ENCODE measurements around the gene MRPS23. TPM values are rescaled to one million over a fixed set of nuclear protein-coding genes. Genes with fewer than 3 reads are reported as not detected.

MRPS23 gene
- total and polyA plus RNA-seq, 2 of the 13 experiments (the other 11 are each of a cell fraction or from before 2014, with no cell fraction given), result 63.2 to 181 TPM

DNA sequence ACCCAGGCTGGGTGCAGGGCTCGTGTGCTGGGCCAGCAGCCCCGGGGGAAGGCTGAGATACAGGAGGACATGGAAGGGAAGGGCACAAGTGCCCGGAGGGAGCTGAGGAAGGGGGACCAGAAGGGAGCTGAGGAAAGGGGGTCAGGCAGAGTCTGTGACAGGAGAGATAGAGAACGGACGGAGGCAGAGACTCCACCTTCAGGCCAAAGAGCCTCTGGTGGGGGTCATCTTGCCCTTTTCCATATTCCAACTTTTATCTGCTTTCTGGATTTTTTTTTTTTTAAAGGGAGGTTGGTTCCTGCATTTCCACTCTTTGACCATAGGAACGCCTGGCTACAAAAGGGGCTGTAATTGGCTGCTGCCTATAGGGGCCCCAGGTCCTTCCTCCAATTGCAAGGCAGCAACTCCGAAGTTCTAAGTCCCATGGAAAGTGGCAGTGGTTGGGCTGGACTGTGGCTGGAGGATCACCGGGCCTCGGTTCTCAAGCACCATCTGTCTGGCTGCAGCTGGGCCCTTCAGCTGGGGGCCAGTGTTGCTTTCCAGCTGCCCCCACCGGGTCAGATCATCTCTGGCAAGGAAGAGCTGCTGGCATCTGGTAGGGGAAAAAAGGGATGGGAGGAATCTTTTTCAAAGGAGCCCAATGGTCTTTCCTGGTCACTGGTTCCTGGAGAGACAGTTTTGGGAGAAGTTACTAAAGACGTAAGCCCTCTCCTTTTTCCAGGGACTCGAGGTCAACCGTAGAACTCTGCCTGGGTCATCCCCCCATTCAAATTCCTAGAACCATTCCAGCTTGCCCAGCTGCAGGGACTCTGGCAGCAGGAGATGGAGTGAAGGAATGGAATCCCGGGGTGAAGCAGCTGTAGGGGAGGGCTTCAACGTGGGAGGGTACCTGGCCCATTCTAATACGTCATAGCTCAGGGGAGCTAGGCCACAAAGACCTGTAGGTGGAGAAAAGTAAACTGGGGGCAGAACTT is 13.1 kb upstream of the MRPS23 start (continued):
- TF ChIP-seq, protein P1, sequence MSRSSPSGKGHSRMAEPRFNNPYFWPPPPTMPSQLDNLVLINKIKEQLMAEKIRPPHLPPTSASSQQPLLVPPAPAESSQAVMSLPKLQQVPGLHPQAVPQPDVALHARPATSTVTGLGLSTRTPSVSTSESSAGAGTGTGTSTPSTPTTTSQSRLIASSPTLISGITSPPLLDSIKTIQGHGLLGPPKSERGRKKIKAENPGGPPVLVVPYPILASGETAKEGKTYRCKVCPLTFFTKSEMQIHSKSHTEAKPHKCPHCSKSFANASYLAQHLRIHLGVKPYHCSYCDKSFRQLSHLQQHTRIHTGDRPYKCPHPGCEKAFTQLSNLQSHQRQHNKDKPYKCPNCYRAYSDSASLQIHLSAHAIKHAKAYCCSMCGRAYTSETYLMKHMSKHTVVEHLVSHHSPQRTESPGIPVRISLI (CRISPR knock-in tag; IDR thresholded peaks at IDR 0.05; ENCODE audit: borderline replicate concordance), result peak; percentile 94
- TF ChIP-seq ATAD3A (CRISPR knock-in tag; IDR thresholded peaks at IDR 0.05), result no peak
- TF ChIP-seq MTA3 (CRISPR knock-in tag; IDR thresholded peaks at IDR 0.05), result no peak
- TF ChIP-seq, protein P2, sequence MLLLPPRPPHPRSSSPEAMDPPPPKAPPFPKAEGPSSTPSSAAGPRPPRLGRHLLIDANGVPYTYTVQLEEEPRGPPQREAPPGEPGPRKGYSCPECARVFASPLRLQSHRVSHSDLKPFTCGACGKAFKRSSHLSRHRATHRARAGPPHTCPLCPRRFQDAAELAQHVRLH (CRISPR knock-in tag; IDR thresholded peaks at IDR 0.05; ENCODE audit: borderline replicate concordance, low read depth), result 0 out of 2 replicates have a peak, but pooled peaks have one; percentile 0
- peak; percentile 91 for TF ChIP-seq TAF1 (CRISPR knock-in tag; IDR thresholded peaks at IDR 0.05)
- TF ChIP-seq, protein P3, sequence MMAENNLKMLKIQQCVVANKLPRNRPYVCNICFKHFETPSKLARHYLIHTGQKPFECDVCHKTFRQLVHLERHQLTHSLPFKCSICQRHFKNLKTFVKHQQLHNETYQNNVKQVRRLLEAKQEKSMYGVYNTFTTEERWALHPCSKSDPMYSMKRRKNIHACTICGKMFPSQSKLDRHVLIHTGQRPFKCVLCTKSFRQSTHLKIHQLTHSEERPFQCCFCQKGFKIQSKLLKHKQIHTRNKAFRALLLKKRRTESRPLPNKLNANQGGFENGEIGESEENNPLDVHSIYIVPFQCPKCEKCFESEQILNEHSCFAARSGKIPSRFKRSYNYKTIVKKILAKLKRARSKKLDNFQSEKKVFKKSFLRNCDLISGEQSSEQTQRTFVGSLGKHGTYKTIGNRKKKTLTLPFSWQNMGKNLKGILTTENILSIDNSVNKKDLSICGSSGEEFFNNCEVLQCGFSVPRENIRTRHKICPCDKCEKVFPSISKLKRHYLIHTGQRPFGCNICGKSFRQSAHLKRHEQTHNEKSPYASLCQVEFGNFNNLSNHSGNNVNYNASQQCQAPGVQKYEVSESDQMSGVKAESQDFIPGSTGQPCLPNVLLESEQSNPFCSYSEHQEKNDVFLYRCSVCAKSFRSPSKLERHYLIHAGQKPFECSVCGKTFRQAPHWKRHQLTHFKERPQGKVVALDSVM (CRISPR knock-in tag; IDR thresholded peaks at IDR 0.05), result no peak
- TF ChIP-seq, protein P4, sequence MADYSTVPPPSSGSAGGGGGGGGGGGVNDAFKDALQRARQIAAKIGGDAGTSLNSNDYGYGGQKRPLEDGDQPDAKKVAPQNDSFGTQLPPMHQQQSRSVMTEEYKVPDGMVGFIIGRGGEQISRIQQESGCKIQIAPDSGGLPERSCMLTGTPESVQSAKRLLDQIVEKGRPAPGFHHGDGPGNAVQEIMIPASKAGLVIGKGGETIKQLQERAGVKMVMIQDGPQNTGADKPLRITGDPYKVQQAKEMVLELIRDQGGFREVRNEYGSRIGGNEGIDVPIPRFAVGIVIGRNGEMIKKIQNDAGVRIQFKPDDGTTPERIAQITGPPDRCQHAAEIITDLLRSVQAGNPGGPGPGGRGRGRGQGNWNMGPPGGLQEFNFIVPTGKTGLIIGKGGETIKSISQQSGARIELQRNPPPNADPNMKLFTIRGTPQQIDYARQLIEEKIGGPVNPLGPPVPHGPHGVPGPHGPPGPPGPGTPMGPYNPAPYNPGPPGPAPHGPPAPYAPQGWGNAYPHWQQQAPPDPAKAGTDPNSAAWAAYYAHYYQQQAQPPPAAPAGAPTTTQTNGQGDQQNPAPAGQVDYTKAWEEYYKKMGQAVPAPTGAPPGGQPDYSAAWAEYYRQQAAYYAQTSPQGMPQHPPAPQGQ (CRISPR knock-in tag; IDR thresholded peaks at IDR 0.05; ENCODE audit: borderline replicate concordance), result no peak
- no peak for TF ChIP-seq ZNF7 (CRISPR knock-in tag; IDR thresholded peaks at IDR 0.05)
- TF ChIP-seq, protein P5, sequence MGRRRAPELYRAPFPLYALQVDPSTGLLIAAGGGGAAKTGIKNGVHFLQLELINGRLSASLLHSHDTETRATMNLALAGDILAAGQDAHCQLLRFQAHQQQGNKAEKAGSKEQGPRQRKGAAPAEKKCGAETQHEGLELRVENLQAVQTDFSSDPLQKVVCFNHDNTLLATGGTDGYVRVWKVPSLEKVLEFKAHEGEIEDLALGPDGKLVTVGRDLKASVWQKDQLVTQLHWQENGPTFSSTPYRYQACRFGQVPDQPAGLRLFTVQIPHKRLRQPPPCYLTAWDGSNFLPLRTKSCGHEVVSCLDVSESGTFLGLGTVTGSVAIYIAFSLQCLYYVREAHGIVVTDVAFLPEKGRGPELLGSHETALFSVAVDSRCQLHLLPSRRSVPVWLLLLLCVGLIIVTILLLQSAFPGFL (CRISPR knock-in tag; IDR thresholded peaks at IDR 0.05), result no peak
- TF ChIP-seq ZNF562 (CRISPR knock-in tag; IDR thresholded peaks at IDR 0.05; ENCODE audit: borderline replicate concordance), result no peak
- no peak for TF ChIP-seq SOX6 (IDR thresholded peaks at IDR 0.05)
- TF ChIP-seq SOX6 (CRISPR knock-in tag; IDR thresholded peaks at IDR 0.05), result peak; percentile 65
- TF ChIP-seq NR2F1 (CRISPR knock-in tag; IDR thresholded peaks at IDR 0.05), result no peak
- TF ChIP-seq EHMT2 (IDR thresholded peaks at IDR 0.05; ENCODE audit: borderline replicate concordance, low read depth, low read length), result no peak
- TF ChIP-seq ZEB1 (IDR thresholded peaks at IDR 0.05; ENCODE audit: insufficient replicate concordance, low read depth), result peak; percentile 58
- TF ChIP-seq ZNF253 (CRISPR knock-in tag; IDR thresholded peaks at IDR 0.05; ENCODE audit: borderline replicate concordance), result no peak
- TF ChIP-seq LCORL (IDR thresholded peaks at IDR 0.05), result no peak
- TF ChIP-seq LCORL (CRISPR knock-in tag; IDR thresholded peaks at IDR 0.05), result no peak; the same call in 1 of the 2 replicates
- no peak; the same call in 1 of the 2 replicates for TF ChIP-seq GLI4 (CRISPR knock-in tag; IDR thresholded peaks at IDR 0.05; ENCODE audit: borderline replicate concordance)
- TF ChIP-seq ZZZ3 (CRISPR knock-in tag; IDR thresholded peaks at IDR 0.05; ENCODE audit: borderline replicate concordance), result no peak
- TF ChIP-seq EP300 (IDR thresholded peaks at IDR 0.05; ENCODE audit: low read depth in 2 of 2, low read length in 2 of 2), result peak; percentile 12 to 29; a peak in 1 of 4 replicates
- no peak for TF ChIP-seq EP300 (CRISPR knock-in tag; IDR thresholded peaks at IDR 0.05; ENCODE audit: borderline replicate concordance)
- no peak for TF ChIP-seq KLF11 (CRISPR knock-in tag; IDR thresholded peaks at IDR 0.05)

Data from HepG2 (cell line).